H9 (cell line): Measurements from ENCODE around the gene MB21D2. TPM values are rescaled to one million over a fixed set of nuclear protein-coding genes. Genes with fewer than 3 reads are reported as not detected.

Source experiments
- DNase-seq: peaks from one replicate; pipeline ENCODE4 v3.0.0-alpha.2; 2017
- H2AFZ ChIP-seq: one replicate; pipeline ENCODE4 v1.6.1; 2013; ENCODE audit warnings: mild to moderate bottlenecking, low read length, control low read depth, moderate library complexity
- H2AK5ac ChIP-seq: 2 replicates; pipeline ENCODE4 v1.6.1; 2013; ENCODE audit warnings: low read length, control low read depth, mixed read lengths; ENCODE audit not compliant: insufficient read length
- H2BK120ac ChIP-seq: one replicate; pipeline ENCODE4 v1.6.1; 2013; ENCODE audit warnings: low read depth, mild to moderate bottlenecking, low read length, control low read depth, inconsistent platforms; ENCODE audit not compliant: poor library complexity, severe bottlenecking
- H2BK12ac ChIP-seq: 2 replicates; pipeline ENCODE4 v1.6.1; 2013; ENCODE audit warnings: low read length, control low read depth, mixed read lengths, low read depth; ENCODE audit not compliant: insufficient read length
- H2BK15ac ChIP-seq: 2 replicates; pipeline ENCODE4 v1.6.1; 2013; ENCODE audit warnings: low read depth, low read length, control low read depth
- H2BK20ac ChIP-seq: one replicate; pipeline ENCODE4 v1.6.1; 2013; ENCODE audit warnings: low read depth, mild to moderate bottlenecking, low read length, control low read depth, inconsistent platforms; ENCODE audit not compliant: poor library complexity, severe bottlenecking
- H2BK5ac ChIP-seq: 2 replicates; pipeline ENCODE4 v1.6.1; 2013; ENCODE audit warnings: low read length, control low read depth, mixed read lengths; ENCODE audit not compliant: insufficient read length
- H3K14ac ChIP-seq: 2 replicates; pipeline ENCODE4 v1.6.1; 2013; ENCODE audit warnings: low read length, control low read depth; ENCODE audit not compliant: insufficient read depth
- H3K18ac ChIP-seq: 2 replicates; pipeline ENCODE4 v1.6.1; 2013; ENCODE audit warnings: low read depth, mild to moderate bottlenecking, mixed read lengths, low read length, control low read depth; ENCODE audit not compliant: insufficient read length
- H3K23ac ChIP-seq: 2 replicates; pipeline ENCODE4 v1.6.1; 2013; ENCODE audit warnings: low read length, control low read depth, mixed read lengths, low read depth; ENCODE audit not compliant: insufficient read length
- H3K23me2 ChIP-seq: 2 replicates; pipeline ENCODE4 v1.6.1; 2013; ENCODE audit warnings: low read depth, mild to moderate bottlenecking, mixed read lengths, low read length, control low read depth; ENCODE audit not compliant: insufficient read length, poor library complexity, severe bottlenecking
- H3K27ac ChIP-seq: 2 replicates; pipeline ENCODE4 v1.5.1; 2013; ENCODE audit warnings: low read length, control low read depth, mixed read lengths, low read depth; ENCODE audit not compliant: insufficient read length
- H3K27me3 ChIP-seq: 2 replicates; pipeline ENCODE4 v1.6.1; 2013; ENCODE audit warnings: low read length, control low read depth, inconsistent platforms; ENCODE audit not compliant: insufficient read depth
- H3K4ac ChIP-seq: 2 replicates; pipeline ENCODE4 v1.6.1; 2013; ENCODE audit warnings: low read depth, mild to moderate bottlenecking, control low read depth, inconsistent platforms, low read length, moderate library complexity
- H3K4me1 ChIP-seq: 2 replicates; pipeline ENCODE4 v1.6.1; 2013; ENCODE audit warnings: low read length, control low read depth, inconsistent platforms; ENCODE audit not compliant: insufficient read depth
- H3K4me2 ChIP-seq: 2 replicates; pipeline ENCODE4 v1.6.1; 2013; ENCODE audit warnings: low read length, control low read depth, mixed read lengths; ENCODE audit not compliant: insufficient read length, insufficient read depth
- H3K56ac ChIP-seq: 2 replicates; pipeline ENCODE4 v1.6.1; 2013; ENCODE audit warnings: low read depth, mild to moderate bottlenecking, mixed read lengths, low read length, control low read depth; ENCODE audit not compliant: insufficient read length
- H3K79me1 ChIP-seq: 2 replicates; pipeline ENCODE4 v1.6.1; 2013; ENCODE audit warnings: low read depth, mild to moderate bottlenecking, moderate library complexity, low read length, control low read depth, inconsistent platforms; ENCODE audit not compliant: insufficient read depth, poor library complexity, severe bottlenecking
- H3K79me2 ChIP-seq: 2 replicates; pipeline ENCODE4 v1.6.1; 2013; ENCODE audit warnings: low read length, control low read depth, inconsistent platforms; ENCODE audit not compliant: insufficient read depth
- H3K9ac ChIP-seq: 2 replicates; pipeline ENCODE4 v1.6.1; 2013; ENCODE audit warnings: low read length, control low read depth, mixed read lengths; ENCODE audit not compliant: insufficient read length; ENCODE audit errors: extremely low read depth
- H3K9me3 ChIP-seq: one replicate; pipeline ENCODE4 v1.6.1; 2013; ENCODE audit warnings: low read depth, low read length, inconsistent platforms; ENCODE audit not compliant: control insufficient read depth
- H3T11ph ChIP-seq: one replicate; pipeline ENCODE4 v1.6.1; 2013; ENCODE audit warnings: mild to moderate bottlenecking, low read length, control low read depth, inconsistent platforms
- H4K20me1 ChIP-seq: one replicate; pipeline ENCODE4 v1.6.1; 2013; ENCODE audit not compliant: control insufficient read depth, insufficient read length, insufficient read depth
- H4K5ac ChIP-seq: 2 replicates; pipeline ENCODE4 v1.6.1; 2013; ENCODE audit warnings: low read depth, mild to moderate bottlenecking, mixed read lengths, low read length, control low read depth; ENCODE audit not compliant: insufficient read length
- H4K8ac ChIP-seq: replicated peaks from 2 replicates; pipeline ENCODE4 v1.6.1; 2013; ENCODE audit warnings: low read length, control low read depth, mixed read lengths, low read depth; ENCODE audit not compliant: insufficient read length
- H4K91ac ChIP-seq: 2 replicates; pipeline ENCODE4 v1.6.1; 2013; ENCODE audit warnings: low read depth, mild to moderate bottlenecking, moderate library complexity, mixed read lengths, low read length, control low read depth; ENCODE audit not compliant: insufficient read length
- H3K27ac Mint-ChIP-seq, 3 experiments: 2 replicates in 2 of 3; 3 replicates in 1 of 3; pipeline ENCODE4 v1.8.0; 2020 to 2021; ENCODE audit warnings: mixed read lengths in 3 of 3, mild to moderate bottlenecking in 1 of 3, moderate library complexity in 1 of 3
- H3K27me3 Mint-ChIP-seq: 2 replicates; pipeline ENCODE4 v1.8.0; 2021; ENCODE audit warnings: low read depth, mild to moderate bottlenecking, moderate library complexity, mixed read lengths
- H3K36me3 Mint-ChIP-seq, 3 experiments: 2 replicates in 2 of 3; 3 replicates in 1 of 3; pipeline ENCODE4 v1.8.0; 2020 to 2021; ENCODE audit warnings: low read depth in 3 of 3, mixed read lengths in 3 of 3; ENCODE audit not compliant: insufficient read depth in 1 of 3
- H3K4me1 Mint-ChIP-seq, 2 experiments: 2 replicates each; pipeline ENCODE4 v1.8.0; 2020; ENCODE audit warnings: mixed read lengths in 2 of 2
- H3K4me3 Mint-ChIP-seq, 2 experiments: 2 replicates in 1 of 2; 3 replicates in 1 of 2; pipeline ENCODE4 v1.8.0; 2020 to 2021; ENCODE audit warnings: mild to moderate bottlenecking in 2 of 2, mixed read lengths in 2 of 2, moderate library complexity in 1 of 2
- H3K9me3 Mint-ChIP-seq, 2 experiments: 2 replicates in 1 of 2; 3 replicates in 1 of 2; pipeline ENCODE4 v1.8.0; 2020; ENCODE audit warnings: mild to moderate bottlenecking in 2 of 2, mixed read lengths in 2 of 2, moderate library complexity in 1 of 2
- WGBS: extraction: QIAGEN DNeasy Blood & Tissue Kit; methylation state at CpG from one replicate; pipeline ENCODE4 v1.1.7; 2013; ENCODE audit warnings: missing lambda C conversion rate, low lambda C conversion rate, mixed read lengths; ENCODE audit not compliant: insufficient read length; ENCODE audit errors: extremely low coverage; 5-methylcytosine and 5-hydroxymethylcytosine counted together
- total RNA-seq: library from RNA; stranded (reverse); gene quantifications from 2 replicates; pipeline ENCODE4 v1.2.1, GENCODE V29; 2021
- TF ChIP-seq, protein P1 (sequence below): fragments of 200-600 bp; sonication (generic); conservative IDR thresholded peaks from 3 replicates; pipeline ENCODE4 v1.8.0; 2021; ENCODE audit warnings: antibody characterized with exemption, mild to moderate bottlenecking

MB21D2 gene
- total RNA-seq, 1 experiment from 2014 or later, result 19.1 TPM

GRCh38 chr3:192840143-192840836 is 77.4 kb downstream of the MB21D2 start:
- no peak overlapping the region for H2AK5ac ChIP-seq
- TF ChIP-seq, protein P1, sequence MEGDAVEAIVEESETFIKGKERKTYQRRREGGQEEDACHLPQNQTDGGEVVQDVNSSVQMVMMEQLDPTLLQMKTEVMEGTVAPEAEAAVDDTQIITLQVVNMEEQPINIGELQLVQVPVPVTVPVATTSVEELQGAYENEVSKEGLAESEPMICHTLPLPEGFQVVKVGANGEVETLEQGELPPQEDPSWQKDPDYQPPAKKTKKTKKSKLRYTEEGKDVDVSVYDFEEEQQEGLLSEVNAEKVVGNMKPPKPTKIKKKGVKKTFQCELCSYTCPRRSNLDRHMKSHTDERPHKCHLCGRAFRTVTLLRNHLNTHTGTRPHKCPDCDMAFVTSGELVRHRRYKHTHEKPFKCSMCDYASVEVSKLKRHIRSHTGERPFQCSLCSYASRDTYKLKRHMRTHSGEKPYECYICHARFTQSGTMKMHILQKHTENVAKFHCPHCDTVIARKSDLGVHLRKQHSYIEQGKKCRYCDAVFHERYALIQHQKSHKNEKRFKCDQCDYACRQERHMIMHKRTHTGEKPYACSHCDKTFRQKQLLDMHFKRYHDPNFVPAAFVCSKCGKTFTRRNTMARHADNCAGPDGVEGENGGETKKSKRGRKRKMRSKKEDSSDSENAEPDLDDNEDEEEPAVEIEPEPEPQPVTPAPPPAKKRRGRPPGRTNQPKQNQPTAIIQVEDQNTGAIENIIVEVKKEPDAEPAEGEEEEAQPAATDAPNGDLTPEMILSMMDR, result no peak
- peaks cover 9% of the 10 kb centered on the region; the same call in 1 of the 2 replicates for H3K79me2 ChIP-seq
- no peak overlapping the region for H3K4ac ChIP-seq
- H3K36me3 Mint-ChIP-seq, result peaks cover 0 to 5% (median 4%) of the 10 kb centered on the region in 3 experiments; a peak in 4 of 7 replicates
- DNase-seq, result no peak
- H3K9me3 Mint-ChIP-seq, result no peaks in the 10 kb centered on the region
- H3K4me1 ChIP-seq, result peaks cover 2% of the 10 kb centered on the region
- H2BK12ac ChIP-seq, result no peak overlapping the region
- no peak overlapping the region for H4K91ac ChIP-seq
- H4K5ac ChIP-seq, result no peak overlapping the region
- no CpG with 5 or more reads among the region's 10 CpGs for WGBS
- no peak overlapping the region for H2BK15ac ChIP-seq
- H2BK20ac ChIP-seq, result no peak overlapping the region
- H3K4me3 Mint-ChIP-seq, result no peak overlapping the region
- no peak overlapping the region for H4K8ac ChIP-seq
- H3K79me1 ChIP-seq, result no peaks in the 10 kb centered on the region
- no peak overlapping the region for H3T11ph ChIP-seq
- H3K27me3 Mint-ChIP-seq, result no peaks in the 10 kb centered on the region
- H3K23me2 ChIP-seq, result no peaks in the 10 kb centered on the region
- no peak overlapping the region for H2BK5ac ChIP-seq
- no peaks in the 10 kb centered on the region for H3K9me3 ChIP-seq
- no peak overlapping the region for H2BK120ac ChIP-seq
- H3K4me1 Mint-ChIP-seq, result peaks cover 23 to 39% of the 10 kb centered on the region in 2 experiments
- H3K9ac ChIP-seq, result no peak overlapping the region
- H3K27ac Mint-ChIP-seq, result no peak overlapping the region
- no peak overlapping the region for H3K14ac ChIP-seq
- no peak overlapping the region for H3K23ac ChIP-seq
- H3K56ac ChIP-seq, result no peak overlapping the region
- H3K4me2 ChIP-seq, result no peak overlapping the region
- no peak overlapping the region for H3K27ac ChIP-seq
- no peaks in the 10 kb centered on the region for H3K27me3 ChIP-seq
- H3K18ac ChIP-seq, result no peak overlapping the region
- no peak overlapping the region for H2AFZ ChIP-seq
- no peaks in the 10 kb centered on the region for H4K20me1 ChIP-seq
